OCI-LY7 (cell line): ENCODE measurements around the gene SLC32A1.

Experiments used
- EZH2phosphoT487 ChIP-seq: fragments of 200-600 bp; sonication (generic); IDR thresholded peaks from 2 replicates; pipeline ENCODE4 v1.6.1; 2018; ENCODE audit warnings: low read depth, borderline replicate concordance, mild to moderate bottlenecking, mixed run types, antibody characterized with exemption, low read length, moderate library complexity, mixed read lengths
- TF ChIP-seq, protein P1 (sequence below): fragments of 200-600 bp; sonication (generic); conservative IDR thresholded peaks from 2 replicates; pipeline ENCODE4 v1.5.1; 2014; ENCODE audit warnings: mild to moderate bottlenecking, antibody characterized with exemption, low read length, moderate library complexity, mixed read lengths

DNA sequence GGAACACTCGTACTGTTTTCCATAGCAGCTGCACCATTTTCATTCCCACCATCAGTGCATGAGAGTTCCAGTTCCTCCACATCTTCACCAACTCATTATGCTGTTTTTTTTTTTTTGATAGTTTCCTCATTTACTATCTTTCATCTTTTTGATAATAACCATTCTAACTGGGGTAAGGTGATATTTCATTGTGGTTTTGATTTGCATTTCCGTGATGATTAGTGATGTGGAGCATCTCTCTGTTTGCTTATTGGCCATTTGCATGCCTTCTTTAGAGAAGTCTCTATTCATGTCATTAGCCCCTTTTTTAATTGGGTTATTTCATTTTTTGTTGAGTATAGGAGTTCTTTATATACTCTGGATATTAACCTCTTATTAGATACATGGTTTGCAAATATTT is 49.9 kb downstream of the SLC32A1 start:
- TF ChIP-seq, protein P1, sequence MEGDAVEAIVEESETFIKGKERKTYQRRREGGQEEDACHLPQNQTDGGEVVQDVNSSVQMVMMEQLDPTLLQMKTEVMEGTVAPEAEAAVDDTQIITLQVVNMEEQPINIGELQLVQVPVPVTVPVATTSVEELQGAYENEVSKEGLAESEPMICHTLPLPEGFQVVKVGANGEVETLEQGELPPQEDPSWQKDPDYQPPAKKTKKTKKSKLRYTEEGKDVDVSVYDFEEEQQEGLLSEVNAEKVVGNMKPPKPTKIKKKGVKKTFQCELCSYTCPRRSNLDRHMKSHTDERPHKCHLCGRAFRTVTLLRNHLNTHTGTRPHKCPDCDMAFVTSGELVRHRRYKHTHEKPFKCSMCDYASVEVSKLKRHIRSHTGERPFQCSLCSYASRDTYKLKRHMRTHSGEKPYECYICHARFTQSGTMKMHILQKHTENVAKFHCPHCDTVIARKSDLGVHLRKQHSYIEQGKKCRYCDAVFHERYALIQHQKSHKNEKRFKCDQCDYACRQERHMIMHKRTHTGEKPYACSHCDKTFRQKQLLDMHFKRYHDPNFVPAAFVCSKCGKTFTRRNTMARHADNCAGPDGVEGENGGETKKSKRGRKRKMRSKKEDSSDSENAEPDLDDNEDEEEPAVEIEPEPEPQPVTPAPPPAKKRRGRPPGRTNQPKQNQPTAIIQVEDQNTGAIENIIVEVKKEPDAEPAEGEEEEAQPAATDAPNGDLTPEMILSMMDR, result no peak
- no peak for TF ChIP-seq EZH2phosphoT487
